Choroid plexus epithelial cell (primary cell): Measurements from ENCODE around the gene WNT16.

Source experiments
- DNase-seq: peaks from one replicate; pipeline ENCODE4 v3.0.0-alpha.2; 2010; ENCODE audit warnings: low read depth
- H3K4me3 ChIP-seq: 2 replicates; pipeline ENCODE4 v1.5.1; 2011; ENCODE audit warnings: low read depth, mild to moderate bottlenecking, control low read depth, low read length, moderate library complexity
- TF ChIP-seq, protein P1 (sequence below): conservative IDR thresholded peaks from 2 replicates; pipeline ENCODE4 v1.5.1; 2011; ENCODE audit warnings: low read depth, mild to moderate bottlenecking, control low read depth, inconsistent platforms, low read length, moderate library complexity

WNT16 gene

GRCh38 chr7:121327671-121328070 lies 1.1 kb upstream of the WNT16 start:
- H3K4me3 ChIP-seq: no peak overlapping the region
- no peak for DNase-seq
- TF ChIP-seq, protein P1, sequence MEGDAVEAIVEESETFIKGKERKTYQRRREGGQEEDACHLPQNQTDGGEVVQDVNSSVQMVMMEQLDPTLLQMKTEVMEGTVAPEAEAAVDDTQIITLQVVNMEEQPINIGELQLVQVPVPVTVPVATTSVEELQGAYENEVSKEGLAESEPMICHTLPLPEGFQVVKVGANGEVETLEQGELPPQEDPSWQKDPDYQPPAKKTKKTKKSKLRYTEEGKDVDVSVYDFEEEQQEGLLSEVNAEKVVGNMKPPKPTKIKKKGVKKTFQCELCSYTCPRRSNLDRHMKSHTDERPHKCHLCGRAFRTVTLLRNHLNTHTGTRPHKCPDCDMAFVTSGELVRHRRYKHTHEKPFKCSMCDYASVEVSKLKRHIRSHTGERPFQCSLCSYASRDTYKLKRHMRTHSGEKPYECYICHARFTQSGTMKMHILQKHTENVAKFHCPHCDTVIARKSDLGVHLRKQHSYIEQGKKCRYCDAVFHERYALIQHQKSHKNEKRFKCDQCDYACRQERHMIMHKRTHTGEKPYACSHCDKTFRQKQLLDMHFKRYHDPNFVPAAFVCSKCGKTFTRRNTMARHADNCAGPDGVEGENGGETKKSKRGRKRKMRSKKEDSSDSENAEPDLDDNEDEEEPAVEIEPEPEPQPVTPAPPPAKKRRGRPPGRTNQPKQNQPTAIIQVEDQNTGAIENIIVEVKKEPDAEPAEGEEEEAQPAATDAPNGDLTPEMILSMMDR: no peak

DNA sequence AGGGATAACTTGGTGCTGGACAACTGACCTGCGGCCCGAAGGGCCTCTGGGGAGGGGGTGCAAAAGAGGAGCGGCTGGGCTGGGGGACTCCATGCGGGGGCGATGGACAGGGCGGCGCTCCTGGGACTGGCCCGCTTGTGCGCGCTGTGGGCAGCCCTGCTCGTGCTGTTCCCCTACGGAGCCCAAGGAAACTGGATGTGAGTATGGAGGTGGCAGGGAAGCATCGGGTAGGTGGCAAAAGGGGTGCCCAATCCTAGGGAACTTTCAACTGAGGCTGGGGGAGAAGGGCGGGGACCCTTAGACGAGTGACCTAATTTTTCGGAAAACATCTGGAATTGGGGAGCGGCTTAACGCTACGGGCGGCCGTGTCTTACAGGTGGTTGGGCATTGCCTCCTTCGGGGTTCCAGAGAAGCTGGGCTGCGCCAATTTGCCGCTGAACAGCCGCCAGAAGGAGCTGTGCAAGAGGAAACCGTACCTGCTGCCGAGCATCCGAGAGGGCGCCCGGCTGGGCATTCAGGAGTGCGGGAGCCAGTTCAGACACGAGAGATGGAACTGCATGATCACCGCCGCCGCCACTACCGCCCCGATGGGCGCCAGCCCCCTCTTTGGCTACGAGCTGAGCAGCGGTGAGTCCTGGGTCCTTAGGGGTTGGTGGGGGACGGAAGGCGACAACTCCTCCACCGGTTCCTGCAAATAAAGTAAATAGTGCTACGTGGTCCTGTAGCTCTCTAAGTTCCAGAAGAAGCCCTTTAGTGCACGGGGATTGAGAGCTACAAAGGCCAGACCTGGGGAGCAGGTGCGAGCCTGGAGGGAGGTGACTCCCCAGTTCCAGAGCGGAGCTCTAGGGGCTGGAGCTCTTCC lies 622 bp downstream of the WNT16 start:
- TF ChIP-seq, protein P1: peak; percentile 41
- DNase-seq: peak; percentile 37
- peak overlapping the region; percentile 62 for H3K4me3 ChIP-seq

DNA sequence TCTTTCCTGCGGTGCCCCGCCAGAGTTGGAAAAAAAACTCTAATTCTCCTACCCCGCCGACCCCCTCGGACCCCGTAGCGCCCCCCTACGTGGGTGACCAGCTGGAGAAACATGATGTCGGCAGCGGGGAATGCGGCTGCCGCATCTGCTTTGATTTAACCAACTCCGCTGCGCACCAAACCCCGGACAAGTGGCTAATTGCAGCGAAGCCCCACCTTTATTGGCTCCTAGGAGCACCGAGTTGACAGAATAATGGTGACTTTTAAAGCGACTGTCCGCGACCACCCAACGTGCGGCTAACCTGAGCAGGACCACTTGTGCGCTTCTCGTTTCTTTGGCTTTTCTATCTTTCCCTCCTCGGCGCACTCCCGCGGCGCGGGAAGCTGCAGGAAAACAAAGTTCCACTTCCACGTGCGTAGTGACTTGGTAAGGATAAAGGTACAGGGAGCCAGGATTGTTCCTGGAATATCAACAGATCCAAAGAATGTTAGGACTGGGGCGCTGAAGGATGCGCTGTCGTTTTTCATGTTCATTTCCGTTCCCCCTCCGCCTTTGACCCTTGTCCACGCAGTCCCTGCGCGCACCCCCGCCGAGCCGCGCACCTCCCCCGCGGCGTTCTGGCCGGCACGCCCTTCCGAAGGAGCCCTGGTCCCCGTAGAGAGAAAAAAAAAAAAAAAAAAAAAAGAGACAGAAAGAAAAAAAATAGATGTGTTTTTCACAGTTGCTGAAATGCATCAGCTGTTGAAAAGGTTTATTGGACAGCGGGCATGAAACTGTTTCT lies 1.4 kb downstream of the WNT16 start:
- peak; percentile 24 for DNase-seq
- TF ChIP-seq, protein P1: no peak
- H3K4me3 ChIP-seq: peak overlapping the region; percentile 62

DNA sequence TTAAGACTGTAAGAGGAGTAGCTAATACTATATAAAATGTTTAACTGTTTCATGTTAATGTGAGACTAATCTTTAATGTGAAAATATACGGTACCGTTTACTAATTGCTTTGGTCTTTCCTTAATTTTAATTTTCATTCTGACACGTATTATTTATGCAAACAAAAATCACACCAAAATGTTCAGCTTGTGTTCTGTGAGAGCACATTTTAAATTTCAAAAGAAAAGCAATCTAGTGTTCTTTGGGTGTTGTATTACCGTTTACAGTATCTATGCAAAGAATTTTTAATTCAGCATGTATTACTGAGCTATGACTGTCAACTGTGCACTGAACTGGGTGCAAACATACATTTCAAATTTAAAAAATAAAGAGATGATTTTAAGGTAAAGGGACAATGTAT lies 2.2 kb downstream of the WNT16 start:
- TF ChIP-seq, protein P1: no peak
- DNase-seq: no peak
- no peak overlapping the region for H3K4me3 ChIP-seq

DNA sequence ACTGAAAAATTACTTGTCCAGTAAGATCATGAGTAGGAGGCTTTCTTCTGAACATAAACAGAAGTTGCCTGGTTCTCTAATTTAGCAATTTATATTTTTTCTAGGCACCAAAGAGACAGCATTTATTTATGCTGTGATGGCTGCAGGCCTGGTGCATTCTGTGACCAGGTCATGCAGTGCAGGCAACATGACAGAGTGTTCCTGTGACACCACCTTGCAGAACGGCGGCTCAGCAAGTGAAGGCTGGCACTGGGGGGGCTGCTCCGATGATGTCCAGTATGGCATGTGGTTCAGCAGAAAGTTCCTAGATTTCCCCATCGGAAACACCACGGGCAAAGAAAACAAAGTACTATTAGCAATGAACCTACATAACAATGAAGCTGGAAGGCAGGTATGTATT lies 2.8 kb downstream of the WNT16 start:
- H3K4me3 ChIP-seq: no peak overlapping the region
- TF ChIP-seq, protein P1: no peak
- DNase-seq: no peak

DNA sequence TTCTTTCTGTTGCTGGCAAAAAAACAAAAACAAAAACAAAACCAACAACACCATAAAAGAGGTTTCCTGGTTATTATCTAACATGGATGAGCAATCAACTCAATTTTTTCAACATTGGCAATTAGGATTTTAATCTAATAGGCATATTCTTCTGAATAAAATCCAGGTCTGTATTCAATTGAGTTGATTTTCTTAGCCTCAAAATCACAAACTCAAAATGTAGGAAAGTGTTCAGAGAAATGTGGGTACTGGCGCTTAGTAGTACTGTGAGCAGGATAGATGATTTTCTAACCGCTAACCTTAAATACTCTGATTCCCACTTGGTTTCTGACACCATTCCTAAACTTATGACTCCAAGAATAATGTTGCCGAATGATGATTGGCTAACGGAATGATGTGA lies 5.6 kb downstream of the WNT16 start:
- TF ChIP-seq, protein P1: no peak

More for the DNA sequence above, 5.6 kb downstream of the WNT16 start:
- DNase-seq: no peak
- H3K4me3 ChIP-seq: no peak overlapping the region
